ENCODE measurements around the gene MPP1. TPM values are rescaled to one million over a fixed set of nuclear protein-coding genes. Genes with fewer than 3 reads are reported as not detected.

MPP1 gene
- total RNA-seq, result 13.4 and 17.9 TPM in 2 replicates

GRCh38 chrX:154804957-154805695 is at the start of gene MPP1:
MPP1 (minus strand) TSS chrX:154805485; CDS start chrX:154805373, 112 bp downstream.

GRCh38 chrX:154834562-154834961 is 29.3 kb upstream of the MPP1 start, which contains the start of gene SMIM9:
SMIM9 (minus strand) TSS chrX:154834662; CDS start chrX:154830856, 3,806 bp downstream.

DNA sequence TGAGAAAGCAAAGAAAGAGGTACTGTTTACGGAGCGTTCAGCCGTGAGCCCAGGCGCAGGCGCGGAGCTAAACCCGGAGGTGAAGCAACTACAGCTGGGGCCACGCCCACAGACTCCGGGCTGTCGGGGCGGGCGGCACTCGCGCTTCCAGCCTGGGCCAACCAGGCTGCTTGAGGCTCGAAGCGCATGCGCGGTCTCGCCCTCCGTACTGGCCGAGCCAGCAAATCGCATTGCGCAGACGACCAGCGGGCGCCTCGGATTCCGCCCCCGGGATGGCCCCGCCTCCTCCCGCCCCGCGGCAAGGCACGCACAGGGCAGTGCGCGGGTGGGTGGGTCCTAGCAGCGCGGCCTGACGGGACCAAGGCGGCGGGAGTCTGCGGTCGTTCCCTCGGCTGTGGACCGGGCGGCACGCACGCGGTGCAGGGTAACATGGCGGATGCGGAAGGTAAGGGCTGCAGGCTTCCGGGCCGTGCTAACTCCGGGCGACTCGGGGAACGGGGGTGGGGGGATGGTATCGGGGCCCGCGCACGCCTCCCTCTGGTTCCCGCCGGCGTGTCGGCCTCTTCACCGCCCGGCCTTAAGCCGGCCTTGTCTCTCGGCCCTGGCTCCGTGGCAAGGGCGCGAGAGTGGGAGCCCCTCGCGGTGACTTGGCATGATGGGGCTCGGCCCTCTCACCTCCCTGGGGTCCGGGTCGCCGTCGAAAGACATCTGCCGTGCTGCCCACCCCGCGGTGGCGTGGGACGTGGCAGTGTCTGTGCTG is 42.6 kb downstream of the MPP1 start, which contains the start of gene DKC1:
DKC1 (plus strand) TSS at position 328 of the 760 bp plus-strand sequence; CDS start at position 430, 102 bp downstream.

GRCh38 chrX:154750301-154751202 is 54.7 kb downstream of the MPP1 start, which contains the start of gene GAB3:
GAB3 (minus strand) TSS chrX:154751077; CDS start chrX:154751025, 52 bp downstream.

Other genes with a start within 250 kb of the MPP1 start
- gene CTAG1A, start 220.4 kb downstream of the MPP1 start, total RNA-seq, result not detected in 2 replicates
- not detected in 2 replicates for gene CTAG1B, start 186.2 kb downstream of the MPP1 start, total RNA-seq
- 0.65 and 3.3 TPM in 2 replicates for gene CTAG2, start 151.9 kb downstream of the MPP1 start, total RNA-seq
- 2.4 and 3.5 TPM in 2 replicates for gene GAB3, start 54.4 kb downstream of the MPP1 start, total RNA-seq
- 36.2 and 53.6 TPM in 2 replicates for gene DKC1, start 42.6 kb downstream of the MPP1 start, total RNA-seq
- gene SMIM9, start 29.2 kb upstream of the MPP1 start, total RNA-seq, result not detected in 2 replicates
- gene F8A1, start 80.9 kb upstream of the MPP1 start, total RNA-seq, result 1.8 and 4.6 TPM in 2 replicates
- gene F8, start 217.2 kb upstream of the MPP1 start, total RNA-seq, result 2.4 and 2.9 TPM in 2 replicates
- gene FUNDC2, start 221.4 kb upstream of the MPP1 start, total RNA-seq, result 38.8 and 47.2 TPM in 2 replicates

All from smooth muscle cell of the umbilical artery (primary cell).